HFF-Myc (cell line): ENCODE measurements around the gene NAP1L5.

Source experiments
- DNase-seq: peaks from one replicate; pipeline ENCODE4 v3.0.0-alpha.2; 2011; ENCODE audit warnings: low read depth; ENCODE audit errors: extremely low read depth
- H3K4me3 ChIP-seq: replicated peaks from 2 replicates; pipeline ENCODE4 v1.5.1; 2011; ENCODE audit warnings: low read depth, mild to moderate bottlenecking, control low read depth, low read length
- CTCF ChIP-seq: IDR thresholded peaks from 2 replicates; pipeline ENCODE4 v1.5.1; 2012; ENCODE audit warnings: mild to moderate bottlenecking, low read depth, low read length, control low read depth; ENCODE audit errors: missing control alignments

Gene NAP1L5

GRCh38 chr4:88722828-88723227 is 25.2 kb upstream of the NAP1L5 start:
- no peak overlapping the region for H3K4me3 ChIP-seq
- no peak for DNase-seq
- no peak for TF ChIP-seq CTCF

DNA sequence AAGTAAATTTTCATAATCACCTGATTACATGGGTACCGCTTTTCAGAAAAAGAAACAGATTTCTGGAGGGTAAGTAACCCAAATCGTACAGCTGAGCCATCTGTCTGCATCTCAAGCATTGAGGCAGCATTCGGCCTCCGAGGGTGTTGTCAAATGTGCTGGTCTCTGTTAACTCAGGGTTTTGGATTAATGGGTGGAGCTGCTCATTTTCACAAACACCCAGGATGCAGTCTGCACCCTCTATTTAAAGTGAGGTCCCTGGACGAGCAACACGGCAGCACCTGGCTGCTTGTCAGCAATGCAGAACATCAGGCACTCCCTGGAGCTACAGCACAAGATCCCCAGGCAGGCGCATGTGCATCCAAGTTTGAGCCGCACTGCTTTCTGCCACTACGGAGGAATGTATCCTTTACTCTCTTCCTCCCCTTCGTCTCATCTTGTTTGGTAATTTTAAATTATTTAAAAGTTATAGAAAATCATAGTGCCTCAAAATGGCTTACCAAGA is 24.7 kb upstream of the NAP1L5 start:
- TF ChIP-seq CTCF = no peak

GRCh38 chr4:88720451-88721428 is 23.1 kb upstream of the NAP1L5 start:
- no peak for DNase-seq
- H3K4me3 ChIP-seq = no peak overlapping the region
- TF ChIP-seq CTCF = no peak

More for the DNA sequence above, 24.7 kb upstream of the NAP1L5 start:
- DNase-seq = no peak
- H3K4me3 ChIP-seq = no peak overlapping the region

- TF ChIP-seq CTCF = no peak
- H3K4me3 ChIP-seq = no peak overlapping the region
- no peak for DNase-seq
Observed at GRCh38 chr4:88719381-88719780, 21.8 kb upstream of the NAP1L5 start.

- H3K4me3 ChIP-seq = no peak overlapping the region
- TF ChIP-seq CTCF = no peak
- DNase-seq = no peak
Observed at GRCh38 chr4:88718098-88718497, 20.5 kb upstream of the NAP1L5 start.

DNA sequence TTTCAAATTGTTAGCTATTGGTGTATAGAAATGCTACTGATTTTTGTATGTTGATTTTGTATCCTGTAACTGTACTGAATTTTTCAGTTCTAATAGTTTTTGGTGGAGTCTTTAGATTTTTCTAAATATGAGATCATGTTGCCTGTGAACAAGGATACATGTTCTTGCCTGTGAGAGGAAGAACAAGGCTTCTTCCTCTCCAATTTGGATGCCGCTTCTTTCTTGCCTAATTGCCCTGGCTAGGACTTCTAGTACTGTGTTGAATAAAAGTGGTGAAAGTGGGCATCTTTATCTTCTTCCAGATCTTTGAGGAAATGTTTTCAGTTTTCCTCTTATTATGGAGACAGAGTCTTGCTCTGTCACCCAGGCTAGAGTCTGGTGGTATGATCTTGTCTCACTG is 16.2 kb upstream of the NAP1L5 start:
- no peak for TF ChIP-seq CTCF
- DNase-seq = no peak
- H3K4me3 ChIP-seq = no peak overlapping the region
